HG02571 (cell line): ENCODE data around the gene KIF5C.

Source experiments
- ATAC-seq: cut with Tn5 transposase; IDR thresholded peaks from one replicate; pipeline ENCODE4 v1.9.1; 2021; ENCODE audit warnings: mild to moderate bottlenecking, moderate library complexity; ENCODE audit not compliant: unreplicated experiment

KIF5C gene

DNA sequence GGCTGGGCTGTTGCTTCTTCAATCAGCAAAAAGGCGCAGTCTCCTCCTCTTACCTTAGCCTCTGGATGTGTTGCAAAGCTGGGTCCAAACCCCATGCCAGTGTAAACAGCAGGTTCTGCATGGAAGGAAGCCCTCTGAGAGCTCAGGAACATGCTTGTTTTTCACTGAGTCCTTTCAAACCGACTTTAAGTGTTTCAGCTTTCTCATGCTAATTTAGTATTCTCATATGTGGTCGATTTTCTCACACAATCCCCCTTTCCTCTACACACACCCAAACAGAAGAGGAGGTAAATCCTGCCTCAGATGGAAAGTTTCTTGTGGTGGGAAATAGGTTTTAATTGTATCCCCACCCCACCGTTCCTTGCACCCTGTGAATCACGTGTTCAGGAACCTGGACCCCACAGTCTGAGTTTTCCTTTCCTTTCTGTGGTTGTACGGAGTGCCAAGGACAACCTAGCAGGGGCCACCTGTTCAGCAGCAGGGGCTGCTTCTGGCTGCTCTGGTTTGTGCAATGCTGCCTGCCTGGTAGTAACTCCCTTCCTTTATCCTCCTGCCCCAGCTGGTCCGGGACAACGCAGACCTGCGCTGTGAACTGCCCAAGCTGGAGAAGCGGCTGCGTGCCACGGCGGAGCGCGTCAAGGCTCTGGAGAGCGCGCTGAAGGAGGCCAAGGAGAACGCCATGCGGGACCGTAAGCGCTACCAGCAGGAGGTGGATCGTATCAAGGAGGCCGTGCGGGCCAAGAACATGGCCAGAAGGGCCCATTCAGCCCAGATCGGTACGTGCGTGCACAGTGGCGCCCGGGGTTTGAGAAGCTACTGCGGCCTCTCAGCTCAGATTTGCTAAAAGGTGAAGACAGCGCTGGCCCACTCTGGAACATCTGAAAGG is 134.8 kb downstream of the KIF5C start:
- no peak for ATAC-seq

DNA sequence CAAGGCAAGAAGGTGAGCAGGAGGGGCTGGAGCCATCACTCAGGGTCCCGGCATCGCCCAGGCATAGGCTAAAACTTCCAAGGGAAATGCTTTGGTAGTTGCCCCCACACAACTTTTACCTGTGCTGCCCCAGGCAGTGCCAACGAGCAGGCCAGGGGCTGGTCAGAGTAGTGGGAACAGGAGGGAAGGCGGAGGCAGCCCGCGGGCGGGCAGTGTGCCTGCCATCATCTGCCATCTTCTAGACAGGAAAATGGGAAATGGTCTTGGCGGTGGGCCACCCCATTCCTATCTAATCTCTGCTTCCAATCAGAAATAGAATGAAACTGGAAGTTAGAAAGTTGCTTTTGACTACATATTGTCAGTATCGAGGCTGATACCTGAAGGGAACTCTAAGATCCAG is 137.5 kb downstream of the KIF5C start:
- ATAC-seq = no peak

DNA sequence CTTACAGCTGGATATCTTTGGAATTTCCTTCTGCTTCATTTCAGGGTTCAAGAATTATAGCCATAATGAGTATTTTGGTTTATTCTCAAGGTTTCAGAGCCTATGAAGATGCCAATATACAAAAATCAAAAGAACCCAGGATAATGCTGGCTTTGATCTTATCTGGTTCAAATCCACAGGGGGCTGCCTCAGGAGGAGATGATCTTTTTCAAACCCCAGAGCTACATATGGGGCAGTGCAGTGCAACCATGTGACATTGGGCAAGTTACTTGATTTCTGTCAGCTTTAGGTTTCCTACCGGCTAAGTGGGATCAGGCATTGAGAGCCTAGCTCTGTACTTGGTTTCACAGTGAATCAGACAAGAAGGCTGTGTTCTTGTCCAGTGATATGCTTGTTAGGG is 140.5 kb downstream of the KIF5C start:
- ATAC-seq = no peak

DNA sequence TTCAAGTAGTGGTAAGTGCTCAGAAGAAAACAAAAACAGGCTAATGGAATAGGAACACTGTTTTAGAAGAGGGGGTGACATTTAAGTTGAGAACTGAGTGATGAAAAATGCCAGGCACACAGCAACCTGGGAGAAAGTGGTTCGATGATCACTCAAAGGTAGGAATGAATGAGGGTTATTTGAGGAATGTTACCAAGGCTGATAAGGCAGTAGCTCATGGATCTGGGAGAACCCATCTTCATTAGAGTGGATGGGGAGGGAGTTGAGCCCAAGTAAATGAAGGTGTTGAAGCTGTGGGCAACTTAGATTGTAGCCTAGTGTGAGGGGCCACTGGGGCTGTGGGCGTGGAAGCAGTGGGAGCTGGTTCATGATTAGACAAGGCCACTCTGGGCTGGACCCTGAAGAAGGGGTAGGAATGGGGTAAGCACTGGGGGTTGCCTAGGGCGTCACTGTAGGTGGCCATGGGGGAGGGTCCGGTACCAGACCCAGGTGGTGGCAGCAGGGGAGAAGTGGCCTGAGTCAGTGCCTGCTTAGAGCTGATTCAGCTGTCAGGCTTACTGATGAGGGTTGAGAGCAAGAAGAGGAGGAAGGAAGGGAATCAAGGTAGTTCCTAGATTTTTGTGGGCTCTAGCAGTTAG is 141.0 kb downstream of the KIF5C start:
- ATAC-seq = no peak

DNA sequence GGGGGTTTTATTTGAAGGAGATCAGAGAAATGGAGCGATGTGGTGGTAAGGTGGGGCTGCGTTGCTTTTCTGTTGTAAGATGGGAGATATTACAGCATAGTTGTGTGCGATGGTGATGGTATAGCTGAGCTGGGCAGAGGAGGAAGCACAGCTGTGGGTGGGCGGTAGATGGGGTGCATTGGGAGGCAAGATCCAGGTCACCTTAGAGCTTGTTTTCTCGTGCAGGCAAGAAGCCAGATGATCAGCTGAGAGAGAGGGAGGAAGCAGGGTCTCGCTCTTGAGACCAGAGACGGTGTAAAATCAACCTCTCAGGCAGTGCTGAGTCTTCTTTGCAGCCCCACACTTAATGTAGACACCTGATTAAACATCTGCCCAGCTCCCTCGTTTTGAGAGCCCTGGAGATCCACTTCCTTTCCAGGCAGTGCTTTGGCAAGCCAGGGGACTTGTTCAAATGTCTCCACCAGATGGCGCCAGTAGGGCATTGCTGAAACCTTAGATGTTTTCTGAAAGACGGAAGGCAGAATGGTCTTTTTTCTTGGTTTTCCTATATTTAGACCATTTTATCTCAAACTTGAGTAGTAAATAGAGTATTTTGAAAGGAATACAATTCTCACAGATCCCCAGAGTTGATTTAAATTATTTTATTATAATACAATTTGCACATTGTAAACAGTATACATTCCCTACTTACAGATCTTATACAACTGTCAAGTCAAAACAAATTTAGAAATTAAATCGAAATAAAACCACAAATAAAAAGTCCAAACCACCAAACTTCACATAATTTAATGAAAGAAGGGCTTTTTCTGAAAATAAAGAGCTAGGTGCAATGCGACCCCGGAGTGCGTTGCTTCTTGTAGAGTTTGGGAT is 142.3 kb downstream of the KIF5C start:
- no peak for ATAC-seq

DNA sequence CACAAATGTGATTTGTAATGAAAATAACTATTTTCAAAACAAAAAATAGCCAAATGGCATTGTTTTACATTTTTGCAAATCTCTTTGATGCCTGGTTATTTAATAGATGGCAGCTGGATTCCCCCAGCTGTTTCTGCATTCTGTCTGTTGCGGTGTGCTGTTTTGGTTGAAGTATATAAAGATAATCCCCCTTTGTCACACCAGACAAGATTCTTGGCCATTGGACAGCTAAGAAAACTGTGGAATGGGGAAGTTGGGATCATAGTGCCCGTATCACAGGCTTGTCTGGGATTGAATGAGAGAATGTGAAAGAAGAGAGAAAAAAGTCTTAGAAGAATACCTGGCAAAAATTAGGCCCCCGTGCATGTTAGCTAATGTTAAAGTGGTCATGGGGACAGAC is 144.0 kb downstream of the KIF5C start:
- ATAC-seq = no peak

DNA sequence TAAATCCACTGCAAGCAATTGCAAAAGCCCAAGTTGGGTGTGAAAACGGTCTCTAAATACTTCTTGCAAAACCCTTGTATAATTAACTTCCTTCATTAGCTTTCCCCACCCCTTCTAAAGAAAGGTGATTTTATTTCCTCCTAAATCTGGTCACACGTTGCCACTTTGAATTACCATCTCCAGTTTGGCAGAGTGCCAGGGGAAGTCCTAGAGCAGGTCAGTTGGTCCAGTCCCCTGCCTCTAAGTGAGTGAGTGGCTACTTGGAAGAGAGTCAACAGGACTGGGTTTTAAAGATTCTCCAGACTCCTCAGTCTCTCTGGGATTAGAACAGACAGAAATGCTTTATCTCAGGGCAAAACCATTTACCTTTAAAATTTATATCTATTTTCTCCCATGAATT is 144.7 kb downstream of the KIF5C start:
- ATAC-seq = no peak

DNA sequence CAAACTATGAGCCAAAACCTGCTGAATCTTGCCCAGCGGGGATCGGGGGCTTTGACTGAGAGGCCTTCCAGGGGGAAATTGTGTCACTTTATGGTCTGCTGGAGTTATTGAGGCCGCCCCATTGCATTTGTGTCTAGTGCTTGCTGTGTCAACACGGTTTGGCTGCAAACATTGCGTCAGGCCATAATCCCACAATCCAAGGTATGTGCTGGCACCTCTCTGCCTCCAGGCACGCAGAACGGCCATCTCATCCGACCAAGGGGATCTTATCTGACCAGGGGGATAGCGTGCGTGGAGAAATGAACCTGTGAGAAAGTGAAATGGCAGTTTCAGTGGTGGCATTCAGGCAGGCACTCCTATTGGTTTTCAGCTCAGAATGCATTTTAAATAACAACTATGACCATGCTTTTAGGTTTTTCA is 145.4 kb downstream of the KIF5C start:
- ATAC-seq = peak; percentile 45

DNA sequence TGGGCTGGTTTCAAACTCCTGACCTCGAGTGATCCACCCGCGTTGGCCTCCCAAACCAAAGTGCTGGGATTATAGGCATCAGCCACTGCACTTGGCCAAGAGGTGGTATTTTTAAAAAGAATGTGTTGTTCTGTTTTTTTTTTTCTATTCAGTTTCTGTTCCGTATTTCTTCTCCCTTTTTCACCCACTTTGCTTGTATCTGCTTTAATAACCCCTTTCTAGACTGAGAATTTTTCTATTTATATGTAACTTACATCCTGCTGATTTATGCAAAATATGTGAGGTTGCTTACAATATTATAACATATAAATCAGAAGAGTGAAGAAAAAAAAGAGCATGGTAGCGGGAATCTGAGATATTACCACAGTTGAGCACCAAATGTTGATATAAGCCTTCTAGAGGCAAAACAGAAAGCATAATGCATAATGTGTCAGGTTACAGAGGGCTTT is 146.3 kb downstream of the KIF5C start:
- ATAC-seq = peak; percentile 66

DNA sequence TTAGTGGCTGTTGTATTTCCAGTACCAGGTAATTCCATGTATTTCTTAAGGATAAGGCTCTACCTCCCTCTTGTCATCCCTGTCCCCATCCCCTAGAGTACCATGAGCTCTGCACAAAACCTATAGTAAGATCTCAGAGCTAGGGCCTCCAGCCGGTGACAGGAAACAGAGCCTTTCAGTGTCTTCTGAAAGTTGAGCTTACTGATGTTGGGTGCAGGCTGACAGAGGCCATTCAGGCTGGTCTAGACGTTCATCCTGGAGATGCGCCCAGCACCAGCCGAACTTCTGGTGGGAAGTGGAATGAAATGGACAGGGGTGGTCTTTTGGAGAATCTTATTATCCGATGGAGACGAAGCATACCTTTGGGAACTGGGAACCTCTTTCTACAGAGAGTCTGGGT is 146.7 kb downstream of the KIF5C start:
- ATAC-seq = peak; percentile 64

DNA sequence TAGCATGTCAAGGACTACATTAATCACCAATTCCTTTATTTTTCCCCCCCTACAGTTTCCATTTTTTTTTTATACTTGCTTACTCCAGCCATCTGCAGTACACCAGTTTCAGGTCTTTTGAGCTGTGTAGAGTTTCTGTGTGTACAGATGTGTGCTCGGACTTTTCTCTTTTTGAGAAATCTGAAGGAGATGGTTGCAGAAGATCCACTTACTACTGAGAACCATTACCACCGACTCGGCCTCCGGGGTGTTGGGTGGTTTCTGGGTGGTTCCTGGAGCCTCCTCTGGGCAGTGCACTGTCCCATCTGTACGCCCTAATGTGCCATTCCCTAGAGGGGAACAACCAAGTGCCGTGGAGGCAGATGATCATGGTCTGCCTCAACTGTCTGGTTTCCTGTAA is 148.1 kb downstream of the KIF5C start:
- no peak for ATAC-seq

DNA sequence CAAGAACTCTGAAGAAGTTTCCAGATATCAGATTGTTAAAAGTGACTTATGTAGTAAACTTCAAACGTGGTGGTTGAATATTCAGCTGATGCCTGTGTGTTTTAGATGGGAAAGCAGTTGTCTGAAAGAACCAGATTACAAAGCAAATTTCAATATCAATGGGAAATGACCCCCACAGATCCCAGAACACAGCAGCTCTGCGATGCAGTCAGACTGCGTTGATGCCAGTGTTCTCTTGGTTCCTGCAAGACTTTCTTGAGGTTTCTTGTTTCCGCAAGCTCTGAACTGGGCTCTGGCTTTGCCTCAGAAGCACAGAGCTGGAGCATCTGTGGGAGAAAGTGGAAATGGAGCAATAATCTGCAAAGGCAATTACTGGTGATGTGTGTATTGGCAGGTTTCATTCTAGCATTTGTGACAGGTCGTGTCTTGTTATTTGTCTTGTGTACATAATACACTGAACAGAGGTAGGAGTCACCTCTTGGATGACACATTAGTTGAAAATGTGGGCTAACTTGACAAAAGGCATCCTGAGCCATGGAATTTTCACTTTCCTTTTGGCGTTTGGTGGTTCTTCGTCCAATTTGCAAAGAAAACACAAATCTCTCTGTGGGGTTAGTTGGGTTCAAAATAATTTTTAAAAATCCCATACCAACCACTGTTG is 152.7 kb downstream of the KIF5C start:
- ATAC-seq = no peak

DNA sequence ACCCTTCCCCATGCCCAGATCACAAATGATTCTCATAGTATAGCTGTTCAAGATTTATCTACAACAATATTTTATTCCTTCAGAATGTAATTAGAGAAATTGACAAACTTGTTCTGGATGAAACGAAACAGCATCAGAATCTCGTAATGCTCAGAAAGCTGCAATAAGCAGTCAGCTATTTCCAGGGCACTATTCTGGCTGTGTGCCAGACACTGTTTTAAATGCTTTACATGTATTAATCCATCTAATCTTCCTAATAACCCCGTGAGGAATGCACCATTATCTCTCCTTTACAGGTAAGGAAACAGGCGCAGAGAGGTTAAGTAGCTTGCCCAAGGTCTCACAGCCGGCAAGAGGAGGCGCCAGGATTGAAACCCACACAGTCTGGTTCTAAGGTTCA is 153.3 kb downstream of the KIF5C start:
- no peak for ATAC-seq

DNA sequence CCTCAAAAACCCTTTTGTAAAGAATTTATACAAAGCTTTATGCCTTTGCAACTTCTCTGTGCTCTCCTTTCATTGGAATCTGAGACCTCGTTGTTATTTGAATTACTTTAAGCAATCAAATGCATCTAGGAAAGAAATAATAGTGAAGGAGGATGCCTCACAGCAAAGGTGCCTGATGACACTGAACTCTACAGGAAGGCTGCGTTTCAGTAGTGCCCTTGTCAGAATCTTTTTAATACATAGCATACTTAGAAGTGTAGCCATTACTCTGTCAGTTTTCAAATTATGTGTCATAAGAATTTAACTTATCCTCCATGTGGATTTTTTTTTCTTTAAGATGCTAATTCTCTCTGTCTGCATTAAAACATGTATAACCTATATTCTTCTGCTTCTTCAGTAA is 153.9 kb downstream of the KIF5C start:
- ATAC-seq = no peak

DNA sequence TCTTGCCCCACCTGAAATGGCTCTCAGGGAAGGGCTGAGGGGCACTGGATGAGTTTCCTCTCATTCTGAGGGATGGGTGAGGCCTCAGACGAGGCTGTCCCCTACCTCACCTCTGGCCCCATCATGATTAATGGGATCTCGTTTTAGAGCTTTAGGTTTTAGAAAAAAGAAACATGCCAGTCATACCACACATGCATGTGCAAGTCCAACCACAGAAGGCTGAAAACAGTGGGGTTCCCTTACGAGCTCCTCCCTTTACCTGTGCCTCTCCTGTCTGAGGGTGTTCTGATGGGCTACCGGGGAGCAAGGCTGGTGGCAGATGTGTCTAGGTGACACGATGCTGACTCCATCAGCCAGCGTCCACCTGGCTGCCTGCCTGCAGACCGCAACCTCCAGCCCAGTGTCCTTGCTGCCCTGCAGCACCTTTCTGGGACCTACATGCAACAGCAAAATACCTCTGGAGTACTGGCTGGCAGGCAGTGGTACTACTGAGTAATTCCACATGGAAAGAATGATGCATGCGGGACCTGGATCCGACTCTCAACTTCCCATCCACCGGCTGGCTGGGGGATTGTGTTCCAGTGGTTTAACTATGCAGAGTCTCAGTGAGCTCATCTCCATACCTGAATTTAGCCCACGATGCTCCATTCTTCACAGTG is 154.4 kb downstream of the KIF5C start:
- ATAC-seq = no peak

DNA sequence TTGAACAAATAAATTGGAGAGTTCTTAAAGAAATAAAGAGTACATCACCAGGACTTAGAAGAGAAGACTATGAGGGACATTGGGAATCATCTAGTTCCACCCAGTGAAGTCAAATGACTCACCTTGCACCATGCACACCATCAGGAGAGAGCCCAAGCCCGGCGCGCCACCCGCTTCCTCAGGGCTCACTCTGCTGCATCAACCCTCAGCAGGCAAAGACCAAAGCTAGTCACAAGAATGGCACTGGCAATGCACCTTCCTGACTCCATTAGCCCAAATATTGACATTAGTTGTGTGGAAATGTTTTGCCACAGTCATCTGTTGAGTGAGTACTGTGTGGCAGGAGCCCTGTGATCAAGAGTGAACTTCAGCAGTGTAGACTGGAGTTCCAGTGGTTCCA is 156.4 kb downstream of the KIF5C start:
- no peak for ATAC-seq

DNA sequence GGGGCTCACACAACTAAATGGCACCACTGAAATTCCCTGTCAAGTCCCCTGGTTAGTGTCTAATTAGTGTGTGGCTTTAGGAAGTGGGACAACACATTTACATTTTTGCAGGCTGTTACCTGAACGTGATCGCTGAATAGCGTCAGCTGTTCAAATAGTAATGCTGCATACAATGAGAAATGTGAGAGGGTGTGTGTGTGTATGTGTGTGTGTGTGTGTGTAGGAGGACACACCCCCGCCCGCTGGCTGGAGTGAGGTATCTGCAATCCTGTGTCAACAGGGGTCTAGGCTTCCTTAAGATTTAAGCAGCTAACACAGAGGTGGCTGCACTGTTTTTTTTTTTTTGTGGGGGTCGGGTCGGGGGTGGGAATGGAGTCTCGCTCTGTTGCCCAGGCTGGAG is 158.7 kb downstream of the KIF5C start:
- no peak for ATAC-seq

DNA sequence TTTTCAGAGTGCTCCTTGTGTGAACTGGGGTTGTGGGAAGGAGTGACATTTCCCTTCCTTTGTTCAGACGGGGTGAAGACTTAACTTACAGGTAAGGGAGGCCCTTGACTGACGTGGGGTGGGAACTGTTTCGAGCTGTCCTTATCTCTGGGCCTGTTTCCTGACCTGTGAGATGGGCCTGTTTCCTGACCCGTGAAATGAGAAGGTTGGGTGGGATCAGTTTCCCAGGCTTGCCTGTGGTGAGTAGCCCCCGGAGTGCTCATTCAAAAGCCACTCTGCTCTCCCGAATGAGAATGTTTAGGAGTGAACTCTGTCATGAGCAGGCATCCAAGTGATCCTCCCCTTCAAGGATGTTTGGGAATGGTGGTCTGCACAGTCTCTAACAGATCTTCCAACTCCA is 159.4 kb downstream of the KIF5C start:
- ATAC-seq = no peak

DNA sequence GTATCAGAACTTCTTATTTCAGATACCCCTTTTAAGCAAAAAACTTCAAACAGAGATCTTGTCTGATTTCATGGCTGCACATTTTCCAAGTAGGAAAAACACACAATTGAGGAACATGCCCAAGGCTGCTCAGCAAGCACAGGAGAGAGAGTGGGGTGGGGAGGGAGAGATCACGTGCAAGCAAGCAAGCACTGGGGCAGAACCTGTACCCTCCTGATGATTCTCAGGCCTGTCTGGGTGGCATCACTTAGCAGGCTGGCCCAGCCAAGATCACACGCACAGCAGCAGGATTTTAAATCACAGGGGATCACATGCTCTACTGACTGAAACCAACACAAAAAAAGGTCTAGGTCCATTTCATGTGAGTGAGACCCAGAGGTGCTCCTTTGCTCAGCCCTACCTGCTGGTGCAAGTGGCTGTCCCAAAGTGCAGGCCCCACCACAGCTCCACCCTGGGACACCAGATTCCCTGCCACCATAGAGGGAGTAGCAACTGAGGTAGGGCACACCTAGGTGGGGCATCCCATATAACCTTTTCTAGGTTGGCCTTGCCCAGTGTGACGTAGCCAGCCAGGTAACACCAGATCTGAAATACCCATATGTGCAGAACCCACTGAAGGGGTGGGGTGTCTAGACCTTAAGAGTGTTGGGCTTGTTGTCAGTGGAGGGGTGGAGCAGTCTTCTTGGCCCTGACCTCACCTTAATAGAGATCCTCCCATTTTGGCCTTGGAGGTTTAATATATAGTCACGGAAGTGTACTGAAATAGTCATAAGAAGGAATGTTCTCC is 161.7 kb downstream of the KIF5C start:
- ATAC-seq = no peak

DNA sequence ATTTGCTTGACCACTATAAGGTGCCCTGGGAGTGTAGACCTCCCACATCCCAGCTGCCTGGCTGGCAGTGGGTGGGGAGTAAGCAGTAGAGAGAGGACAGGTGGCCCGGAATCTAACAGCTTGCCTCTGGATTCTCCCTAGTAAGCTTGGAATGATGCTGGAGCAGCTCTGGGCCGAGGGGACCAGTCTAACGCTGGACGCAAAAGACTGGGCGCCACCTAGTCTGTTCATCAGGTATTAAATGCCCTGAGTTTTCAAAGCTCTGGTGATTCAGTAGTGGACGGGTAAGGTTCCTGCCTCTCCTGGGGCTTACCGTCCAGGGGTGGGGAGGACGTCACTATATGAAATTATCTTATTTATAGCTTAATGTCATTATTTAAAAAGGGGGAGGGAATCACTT is 162.8 kb downstream of the KIF5C start:
- no peak for ATAC-seq
